Large intestine (tissue), 12 donors: ENCODE results near the gene EFHC1. TPM values are rescaled to one million over a fixed set of nuclear protein-coding genes. Genes with fewer than 3 reads are reported as not detected.

Source experiments
- DNase-seq, 2 donors: peaks; one replicate each; pipeline versions ENCODE4 v3.0.0 to v3.0.0-alpha.2; 2013
- H3K27ac ChIP-seq: one replicate; pipeline ENCODE4 v1.5.1; 2013; ENCODE audit warnings: low read length
- H3K27me3 ChIP-seq: 2 replicates; pipeline ENCODE4 v1.6.1; 2013; ENCODE audit warnings: low read length; ENCODE audit not compliant: control insufficient read depth, insufficient read depth
- H3K36me3 ChIP-seq: 2 replicates; pipeline ENCODE4 v1.6.1; 2013; ENCODE audit warnings: low read length; ENCODE audit not compliant: control insufficient read depth, insufficient read depth
- H3K4me1 ChIP-seq: one replicate; pipeline ENCODE4 v1.6.1; 2013; ENCODE audit warnings: low read length; ENCODE audit not compliant: control insufficient read depth, insufficient read depth
- H3K4me3 ChIP-seq: one replicate; pipeline ENCODE4 v1.5.1; 2013; ENCODE audit warnings: low read length
- H3K9me3 ChIP-seq: one replicate; pipeline ENCODE4 v1.6.1; 2013; ENCODE audit warnings: mild to moderate bottlenecking, low read depth, low read length, moderate library complexity; ENCODE audit not compliant: control insufficient read depth
- WGBS: methylation state at CpG from one replicate; pipeline ENCODE4 v1.1.5; 2013; ENCODE audit warnings: low lambda C conversion rate; ENCODE audit not compliant: insufficient coverage; 5-methylcytosine and 5-hydroxymethylcytosine counted together
- long read RNA-seq, 11 donors: transcript quantifications; one replicate each; lab custom pipeline, GENCODE V29; 2026
- polyA plus RNA-seq: library from polyadenylated mRNA; unstranded; fragments of 120-200 nt; gene quantifications from one replicate; pipeline ENCODE4 v1.2.1, GENCODE V29; 2013

Gene EFHC1
- 23.2 TPM for polyA plus RNA-seq
- long read RNA-seq, donor 1, full-length matches to known transcripts, result 1 of 1 reads
- long read RNA-seq, donor 1, partial matches to known transcripts, result 0 of 1 reads
- long read RNA-seq, donor 1, other reads (novel, unspliced or antisense), result 0 of 1 reads
- long read RNA-seq, donor 2, full-length matches to known transcripts, result 6 of 23 reads
- long read RNA-seq, donor 2, partial matches to known transcripts, result 17 of 23 reads
- long read RNA-seq, donor 2, other reads (novel, unspliced or antisense), result 0 of 23 reads
- long read RNA-seq, donor 3, full-length matches to known transcripts, result 4 of 9 reads
- long read RNA-seq, donor 3, partial matches to known transcripts, result 0 of 9 reads
- long read RNA-seq, donor 3, other reads (novel, unspliced or antisense), result 5 of 9 reads
- long read RNA-seq, donor 4, result 0 reads
- long read RNA-seq, donor 5, full-length matches to known transcripts, result 2 of 2 reads
- long read RNA-seq, donor 5, partial matches to known transcripts, result 0 of 2 reads
- long read RNA-seq, donor 5, other reads (novel, unspliced or antisense), result 0 of 2 reads
- long read RNA-seq, donor 6, full-length matches to known transcripts, result 1 of 10 reads
- long read RNA-seq, donor 6, partial matches to known transcripts, result 0 of 10 reads
- long read RNA-seq, donor 6, other reads (novel, unspliced or antisense), result 9 of 10 reads
- long read RNA-seq, donor 7, partial matches to known transcripts, result 0 of 1 reads
- long read RNA-seq, donor 7, other reads (novel, unspliced or antisense), result 0 of 1 reads
- long read RNA-seq, donor 8, full-length matches to known transcripts, result 2 of 2 reads
- long read RNA-seq, donor 8, partial matches to known transcripts, result 0 of 2 reads
- long read RNA-seq, donor 8, other reads (novel, unspliced or antisense), result 0 of 2 reads
- long read RNA-seq, donor 9, full-length matches to known transcripts, result 1 of 1 reads
- long read RNA-seq, donor 9, partial matches to known transcripts, result 0 of 1 reads
- long read RNA-seq, donor 9, other reads (novel, unspliced or antisense), result 0 of 1 reads
- long read RNA-seq, donor 10, full-length matches to known transcripts, result 2 of 24 reads
- long read RNA-seq, donor 10, partial matches to known transcripts, result 6 of 24 reads
- long read RNA-seq, donor 10, other reads (novel, unspliced or antisense), result 16 of 24 reads
- long read RNA-seq, donor 11, full-length matches to known transcripts, result 3 of 3 reads
- long read RNA-seq, donor 11, partial matches to known transcripts, result 0 of 3 reads
- long read RNA-seq, donor 11, other reads (novel, unspliced or antisense), result 0 of 3 reads

GRCh38 chr6:52419809-52420667, at the start of gene EFHC1:
TSS of gene EFHC1 (plus strand) at chr6:52420342. CDS start at chr6:52420411, 69 bp downstream.
- WGBS, result 5% methylated on average over 4 of the region's 57 CpGs
- peak; percentile 98 to 99 for DNase-seq
- H3K27ac ChIP-seq, result peak within 1 kb of the TSS; percentile 82
- no peaks in the 10 kb centered on the region for H3K27me3 ChIP-seq
- H3K36me3 ChIP-seq, result peaks cover 4% of the 10 kb centered on the region
- H3K9me3 ChIP-seq, result no peaks in the 10 kb centered on the region
- H3K4me3 ChIP-seq, result peak within 1 kb of the TSS; percentile 68
- peaks cover 11% of the 10 kb centered on the region for H3K4me1 ChIP-seq

- Histone ChIP-seq H3K4me1 (peaks cover 46% of the 10 kb centered on the region), H3K36me3 (peaks cover 28% of the 10 kb centered on the region), H3K9me3 (no peaks in the 10 kb centered on the region), H3K27ac (peak overlapping the region; percentile 64), H3K27me3 (no peaks in the 10 kb centered on the region), H3K4me3 (no peak overlapping the region)
- WGBS, result no CpG with 5 or more reads among the region's 2 CpGs
- peak; percentile 81 to 91 for DNase-seq
Measured at GRCh38 chr6:52371656-52372191, 48.4 kb upstream of the EFHC1 start.

DNA sequence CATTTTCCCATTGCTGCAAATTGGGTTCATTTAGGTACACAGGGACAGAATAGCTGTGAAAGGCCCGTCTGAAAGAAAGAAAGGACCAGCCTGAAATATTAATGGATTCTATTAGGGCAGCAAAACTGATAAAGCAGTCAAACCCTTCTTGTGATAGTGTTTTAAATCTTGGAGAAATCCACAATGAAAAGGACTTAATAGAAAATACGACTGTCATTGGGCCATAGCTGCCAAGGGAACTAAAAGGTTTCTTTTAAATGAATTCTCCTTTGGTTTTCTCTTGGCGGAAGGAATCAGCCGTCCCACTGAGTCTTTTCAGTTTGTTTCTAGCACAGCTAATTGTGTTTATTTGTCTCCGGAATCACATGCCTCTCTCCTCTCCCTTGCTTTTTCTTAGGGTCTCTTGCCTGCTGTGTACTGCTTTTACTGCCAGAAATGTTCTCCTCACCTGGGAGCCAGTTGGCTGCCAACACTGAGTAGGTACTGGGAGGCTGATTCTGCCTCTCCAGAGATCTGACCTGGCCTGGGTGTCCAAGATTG, 46.9 kb upstream of the EFHC1 start:
- Histone ChIP-seq H3K9me3 (no peaks in the 10 kb centered on the region), H3K27me3 (no peaks in the 10 kb centered on the region), H3K4me1 (peaks cover 35% of the 10 kb centered on the region), H3K36me3 (peaks cover 17% of the 10 kb centered on the region), H3K4me3 (no peak overlapping the region), H3K27ac (peak overlapping the region; percentile 15)
- no CpG with 5 or more reads among the region's 5 CpGs for WGBS
- DNase-seq, result no peak

- WGBS, result 100% methylated on average over 1 of the region's 4 CpGs
- no peaks in the 10 kb centered on the region for H3K9me3 ChIP-seq
Measured at GRCh38 chr6:52374247-52374646, 45.9 kb upstream of the EFHC1 start.

GRCh38 chr6:52375780-52376556, 44.2 kb upstream of the EFHC1 start:
- whole genome bisulfite sequencing, result no CpG with 5 or more reads among the region's 2 CpGs
- H3K4me1 ChIP-seq, result peaks cover 20% of the 10 kb centered on the region

More at GRCh38 chr6:52374247-52374646, 45.9 kb upstream of the EFHC1 start:
- Histone ChIP-seq H3K36me3 (peaks cover 16% of the 10 kb centered on the region), H3K4me1 (peaks cover 30% of the 10 kb centered on the region), H3K27ac (no peak overlapping the region), H3K4me3 (no peak overlapping the region), H3K27me3 (no peaks in the 10 kb centered on the region)
- no peak for DNase-seq

GRCh38 chr6:52376763-52377162, 43.4 kb upstream of the EFHC1 start:
- peaks cover 16% of the 10 kb centered on the region for H3K4me1 ChIP-seq
- H3K36me3 ChIP-seq, result peaks cover 16% of the 10 kb centered on the region
- 82% methylated on average over 2 of the region's 3 CpGs for WGBS
- H3K9me3 ChIP-seq, result no peaks in the 10 kb centered on the region
- no peaks in the 10 kb centered on the region for H3K27me3 ChIP-seq
- H3K27ac ChIP-seq, result no peak overlapping the region
- H3K4me3 ChIP-seq, result no peak overlapping the region
- DNase-seq, result no peak

More at GRCh38 chr6:52375780-52376556, 44.2 kb upstream of the EFHC1 start:
- Histone ChIP-seq H3K9me3 (no peaks in the 10 kb centered on the region), H3K4me3 (no peak overlapping the region), H3K27me3 (no peaks in the 10 kb centered on the region), H3K36me3 (peaks cover 14% of the 10 kb centered on the region), H3K27ac (no peak overlapping the region)
- no peak for DNase-seq

GRCh38 chr6:52377538-52378221, 42.5 kb upstream of the EFHC1 start:
- no peak overlapping the region for H3K27ac ChIP-seq
- whole genome bisulfite sequencing, result 36% methylated on average over 1 of the region's 3 CpGs
- peaks cover 19% of the 10 kb centered on the region for H3K36me3 ChIP-seq
- no peaks in the 10 kb centered on the region for H3K9me3 ChIP-seq
- no peak overlapping the region for H3K4me3 ChIP-seq
- no peak for DNase-seq
- peaks cover 10% of the 10 kb centered on the region for H3K4me1 ChIP-seq
- H3K27me3 ChIP-seq, result no peaks in the 10 kb centered on the region

- Histone ChIP-seq H3K9me3 (no peaks in the 10 kb centered on the region), H3K4me3 (no peak overlapping the region), H3K36me3 (peaks cover 6% of the 10 kb centered on the region), H3K4me1 (peaks cover 5% of the 10 kb centered on the region), H3K27me3 (no peaks in the 10 kb centered on the region), H3K27ac (no peak overlapping the region)
- no CpG with 5 or more reads among the region's 4 CpGs for WGBS
- no peak for DNase-seq
Measured at GRCh38 chr6:52381249-52381648, 38.9 kb upstream of the EFHC1 start.
